ENCODE measurements around the gene UBE2U.

UBE2U gene, protein sequence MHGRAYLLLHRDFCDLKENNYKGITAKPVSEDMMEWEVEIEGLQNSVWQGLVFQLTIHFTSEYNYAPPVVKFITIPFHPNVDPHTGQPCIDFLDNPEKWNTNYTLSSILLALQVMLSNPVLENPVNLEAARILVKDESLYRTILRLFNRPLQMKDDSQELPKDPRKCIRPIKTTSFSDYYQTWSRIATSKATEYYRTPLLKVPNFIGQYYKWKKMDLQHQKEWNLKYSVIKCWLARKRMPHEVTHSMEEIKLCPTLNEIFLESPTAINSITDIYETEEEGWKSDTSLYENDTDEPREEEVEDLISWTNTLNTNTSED

DNA sequence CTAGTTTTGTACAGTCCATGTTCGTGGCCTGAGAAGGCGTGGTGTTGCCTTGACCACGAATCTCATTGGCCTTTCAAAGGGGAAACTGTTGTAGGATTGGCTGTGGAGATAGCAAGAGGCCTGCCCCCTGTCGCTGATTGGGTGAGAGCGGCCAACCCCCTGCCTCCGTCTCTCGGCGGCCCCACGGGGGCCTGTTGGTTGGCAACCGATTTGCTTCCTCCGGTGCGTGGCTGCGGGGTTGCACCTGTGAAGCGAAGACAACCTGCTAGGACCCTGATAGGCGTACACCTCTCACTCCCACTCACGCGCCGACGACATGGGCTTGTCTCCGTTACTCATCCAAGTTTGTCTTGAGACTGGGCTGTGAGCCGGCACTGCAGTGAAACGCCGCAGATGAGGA, at the start of gene UBE2U:
Gene UBE2U, plus strand, starts transcription at position 204 of the 400 bp plus-strand sequence. CDS start 428 bp downstream, outside the sequence.
- H3K4me3 ChIP-seq (ENCODE audit: low read depth, low read length), result no peak within 1 kb of the TSS
- TF ChIP-seq, protein P1, sequence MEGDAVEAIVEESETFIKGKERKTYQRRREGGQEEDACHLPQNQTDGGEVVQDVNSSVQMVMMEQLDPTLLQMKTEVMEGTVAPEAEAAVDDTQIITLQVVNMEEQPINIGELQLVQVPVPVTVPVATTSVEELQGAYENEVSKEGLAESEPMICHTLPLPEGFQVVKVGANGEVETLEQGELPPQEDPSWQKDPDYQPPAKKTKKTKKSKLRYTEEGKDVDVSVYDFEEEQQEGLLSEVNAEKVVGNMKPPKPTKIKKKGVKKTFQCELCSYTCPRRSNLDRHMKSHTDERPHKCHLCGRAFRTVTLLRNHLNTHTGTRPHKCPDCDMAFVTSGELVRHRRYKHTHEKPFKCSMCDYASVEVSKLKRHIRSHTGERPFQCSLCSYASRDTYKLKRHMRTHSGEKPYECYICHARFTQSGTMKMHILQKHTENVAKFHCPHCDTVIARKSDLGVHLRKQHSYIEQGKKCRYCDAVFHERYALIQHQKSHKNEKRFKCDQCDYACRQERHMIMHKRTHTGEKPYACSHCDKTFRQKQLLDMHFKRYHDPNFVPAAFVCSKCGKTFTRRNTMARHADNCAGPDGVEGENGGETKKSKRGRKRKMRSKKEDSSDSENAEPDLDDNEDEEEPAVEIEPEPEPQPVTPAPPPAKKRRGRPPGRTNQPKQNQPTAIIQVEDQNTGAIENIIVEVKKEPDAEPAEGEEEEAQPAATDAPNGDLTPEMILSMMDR (IDR thresholded peaks at IDR 0.05; ENCODE audit: low read depth, low read length), result no peak

DNA sequence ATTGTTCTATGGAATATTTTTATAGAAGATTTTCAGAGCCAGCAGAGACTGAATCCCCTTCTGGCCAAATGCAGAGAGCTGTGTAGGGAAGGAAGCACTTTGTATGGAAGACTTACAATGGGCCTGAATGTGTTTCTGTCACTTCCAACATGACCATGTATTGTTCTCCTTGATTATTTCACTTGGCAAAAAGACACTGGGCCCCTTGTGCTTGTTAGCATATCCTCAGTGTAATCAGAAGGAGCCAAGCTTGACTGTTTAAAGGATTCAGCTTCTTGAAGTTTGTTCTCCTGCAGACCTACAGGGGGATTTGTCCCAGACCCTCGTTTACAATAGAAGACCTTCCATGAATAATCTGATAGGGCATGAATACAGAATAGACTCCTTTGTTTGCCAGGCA, 48.1 kb upstream of the UBE2U start:
- H3K4me3 ChIP-seq (ENCODE audit: low read depth, low read length), result no peak overlapping the region
- TF ChIP-seq, protein P1 (IDR thresholded peaks at IDR 0.05; ENCODE audit: low read depth, low read length), result no peak

DNA sequence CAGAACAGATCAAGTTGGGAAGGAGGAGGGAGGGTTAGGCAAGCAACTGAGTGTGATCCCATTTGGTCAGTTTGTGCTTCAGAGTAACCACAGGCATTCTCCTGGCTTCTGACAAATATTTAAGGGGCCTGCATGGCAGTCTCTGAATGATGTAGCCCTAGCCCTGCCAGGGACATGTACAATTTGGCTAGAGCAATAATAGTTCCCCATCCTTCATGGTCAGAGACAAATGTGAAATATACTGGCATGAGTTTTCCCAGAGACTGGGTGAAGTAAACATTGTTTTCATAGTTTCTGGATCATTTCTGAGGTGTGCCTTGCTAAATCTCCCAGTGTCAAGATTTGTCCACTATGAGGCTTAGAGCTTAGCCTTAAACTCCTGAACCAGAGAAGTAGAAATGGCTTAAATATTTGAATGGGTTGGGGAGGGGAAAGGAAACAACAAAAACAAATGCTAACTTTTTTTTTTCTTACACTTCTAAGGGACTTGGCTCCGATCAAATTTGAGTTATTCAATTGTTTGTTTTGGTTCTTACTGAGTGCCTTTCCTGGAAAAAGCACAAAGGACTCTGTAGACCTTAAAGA, 42.0 kb upstream of the UBE2U start:
- TF ChIP-seq, protein P1 (IDR thresholded peaks at IDR 0.05; ENCODE audit: low read depth, low read length), result no peak
- H3K4me3 ChIP-seq (ENCODE audit: low read depth, low read length), result no peak overlapping the region

DNA sequence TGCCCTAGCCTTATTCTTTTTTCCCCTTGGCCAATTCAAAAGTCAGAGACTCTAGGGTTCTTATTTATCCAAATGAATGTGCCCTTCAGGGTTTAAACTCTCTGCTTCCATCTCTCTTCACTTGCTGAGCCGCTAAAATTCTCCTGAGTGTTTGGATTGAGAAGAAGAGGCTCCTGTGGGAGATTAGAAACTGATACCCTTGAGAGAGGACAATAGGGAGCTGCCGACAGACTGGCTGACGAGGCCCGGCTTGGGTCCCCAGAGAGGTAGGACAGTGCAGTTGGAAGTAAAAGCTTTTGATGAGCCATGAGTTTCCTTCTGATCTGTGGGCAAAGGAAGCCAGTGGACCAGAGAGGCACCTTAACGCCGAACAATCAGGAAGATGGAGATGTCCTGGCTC, 41.3 kb upstream of the UBE2U start:
- TF ChIP-seq, protein P1 (IDR thresholded peaks at IDR 0.05; ENCODE audit: low read depth, low read length), result no peak
- H3K4me3 ChIP-seq (ENCODE audit: low read depth, low read length), result no peak overlapping the region

DNA sequence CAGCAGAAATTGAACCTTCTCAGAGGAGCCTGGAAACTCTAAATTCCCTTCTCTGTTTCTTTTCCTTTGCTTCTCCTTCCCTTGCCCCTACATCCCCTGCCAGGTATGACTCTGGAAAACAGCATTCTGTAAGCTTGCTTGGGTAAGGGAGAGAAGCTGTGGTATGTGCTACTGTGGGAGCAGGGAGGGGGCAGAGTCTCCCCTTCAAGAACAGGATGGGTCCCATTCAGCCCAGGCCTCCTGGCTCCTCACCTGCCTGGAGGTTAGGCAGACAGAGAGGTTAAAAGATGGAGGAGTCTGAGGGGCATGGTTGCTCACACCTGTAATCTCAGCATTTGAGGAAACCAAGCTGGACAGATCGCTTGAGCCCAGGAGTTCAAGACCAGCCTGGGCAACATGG, 40.6 kb upstream of the UBE2U start:
- H3K4me3 ChIP-seq (ENCODE audit: low read depth, low read length), result no peak overlapping the region
- TF ChIP-seq, protein P1 (IDR thresholded peaks at IDR 0.05; ENCODE audit: low read depth, low read length), result no peak

DNA sequence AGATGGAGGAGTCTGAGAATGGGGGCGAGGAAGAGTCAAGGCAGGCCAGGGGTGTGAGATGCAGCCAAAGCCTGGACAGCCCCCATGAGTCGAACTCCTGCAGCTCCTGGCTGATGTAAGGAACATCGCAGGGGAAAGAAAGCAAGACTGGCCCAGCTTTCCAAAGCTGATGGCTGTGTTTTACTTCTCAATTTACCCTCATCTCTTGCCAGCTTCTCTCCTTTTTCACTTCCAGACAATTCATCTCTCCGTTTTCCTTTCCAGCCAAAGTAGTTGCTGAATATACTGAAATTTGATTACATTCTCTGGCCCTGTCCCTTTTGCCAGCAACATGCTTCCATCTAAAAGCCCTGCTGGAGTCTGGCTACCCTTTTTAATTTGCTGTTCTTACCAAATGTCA, 40.0 kb upstream of the UBE2U start:
- H3K4me3 ChIP-seq (ENCODE audit: low read depth, low read length), result no peak overlapping the region
- TF ChIP-seq, protein P1 (IDR thresholded peaks at IDR 0.05; ENCODE audit: low read depth, low read length), result no peak

DNA sequence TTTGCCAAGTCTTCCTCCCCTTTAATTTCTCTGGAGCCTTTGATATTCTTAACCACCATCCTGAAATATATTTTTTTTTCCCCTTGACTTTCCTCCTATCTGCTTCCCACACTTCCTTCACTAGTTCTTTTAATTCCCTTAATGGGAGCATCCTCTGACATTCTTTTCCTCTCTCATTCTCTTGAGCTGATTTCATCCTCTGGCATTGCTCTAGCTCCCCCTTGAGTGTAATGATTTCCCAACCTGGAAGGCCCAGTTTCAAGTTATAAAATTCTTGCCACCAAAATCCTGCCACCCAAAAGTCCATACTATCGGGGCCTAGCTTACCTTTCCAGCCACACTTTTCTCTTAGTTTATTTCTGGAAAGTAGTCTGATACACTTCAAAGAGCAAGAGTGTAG, 39.5 kb upstream of the UBE2U start:
- TF ChIP-seq, protein P1 (IDR thresholded peaks at IDR 0.05; ENCODE audit: low read depth, low read length), result no peak
- H3K4me3 ChIP-seq (ENCODE audit: low read depth, low read length), result no peak overlapping the region
